HT1080 (cell line): ENCODE data around the gene OCIAD1. TPM values are rescaled to one million over a fixed set of nuclear protein-coding genes. Genes with fewer than 3 reads are reported as not detected.
"Not testable (repeated sequence)": the region's sequence is repeated elsewhere in the genome, so short reads cannot be mapped to it uniquely, and the experiment has no call there.

Experiments used
- DNase-seq: peaks from one replicate; pipeline ENCODE4 v3.0.0-alpha.2; 2015; ENCODE audit warnings: low read depth
- total RNA-seq: library from RNA; depleted of rRNA; stranded (reverse); fragments of >200 nt; shearing (Covaris generic); gene quantifications from 2 replicates; pipeline ENCODE4 v1.2.3, GENCODE V29; 2014

Gene OCIAD1
- total RNA-seq, 1 experiment from 2014 or later = 118 TPM

- DNase-seq = not testable (repeated sequence)
Observed at GRCh38 chr4:48881646-48882045, 50.8 kb downstream of the OCIAD1 start.

GRCh38 chr4:48889750-48890149, 58.9 kb downstream of the OCIAD1 start:
- DNase-seq = not testable (repeated sequence)

- no peak for DNase-seq
Observed at GRCh38 chr4:48891028-48891619, 60.2 kb downstream of the OCIAD1 start.

GRCh38 chr4:48896845-48897244, 66.0 kb downstream of the OCIAD1 start:
- no peak for DNase-seq

GRCh38 chr4:48898733-48899431, 68.0 kb downstream of the OCIAD1 start:
- DNase-seq = peak; percentile 58

GRCh38 chr4:48899432-48899749, 68.5 kb downstream of the OCIAD1 start:
- DNase-seq = no peak

GRCh38 chr4:48899950-48900349, 69.1 kb downstream of the OCIAD1 start:
- peak; percentile 66 for DNase-seq

- DNase-seq = no peak
Observed at GRCh38 chr4:48901196-48901595, 70.3 kb downstream of the OCIAD1 start.

GRCh38 chr4:48902266-48902665, 71.4 kb downstream of the OCIAD1 start:
- DNase-seq = peak; percentile 52

- no peak for DNase-seq
Observed at GRCh38 chr4:48904101-48904500, 73.2 kb downstream of the OCIAD1 start.

- DNase-seq = no peak
Observed at GRCh38 chr4:48904541-48905142, 73.8 kb downstream of the OCIAD1 start.

GRCh38 chr4:48905363-48906015, 74.6 kb downstream of the OCIAD1 start:
- peak; percentile 79 for DNase-seq

GRCh38 chr4:48906206-48907173, 75.6 kb downstream of the OCIAD1 start, which contains the start of gene OCIAD2:
Gene OCIAD2, minus strand, starts transcription at chr4:48906774. Its CDS starts 2,225 bp downstream, at chr4:48904549.
- DNase-seq = peak; percentile 61

GRCh38 chr4:48907706-48908477, 77.0 kb downstream of the OCIAD1 start:
- no peak for DNase-seq

- DNase-seq = no peak
Observed at GRCh38 chr4:48908687-48909086, 77.8 kb downstream of the OCIAD1 start.

GRCh38 chr4:48909697-48910096, 78.8 kb downstream of the OCIAD1 start:
- DNase-seq = peak; percentile 100

- DNase-seq = peak; percentile 19
Observed at GRCh38 chr4:48910511-48910910, 79.6 kb downstream of the OCIAD1 start.
